ENCODE results near the gene PSMD7.

- TF ChIP-seq CTCF (conservative IDR thresholded peaks at IDR 0.05) (no peak), ZFX (IDR thresholded peaks at IDR 0.05) (no peak)
Observed at GRCh38 chr16:74305281-74305680, 8.7 kb downstream of the PSMD7 start.
